ENCODE measurements around the gene EZH1. TPM values are rescaled to one million over a fixed set of nuclear protein-coding genes. Genes with fewer than 3 reads are reported as not detected.

EZH1 gene
- total RNA-seq = 20.4 TPM
- 10 to 100 TPM; 15.6 to 21.8 (median 18.0) TPM for polyA plus RNA-seq (ENCODE audit: insufficient read depth in 1 of 8, insufficient read length in 8 of 8, low replicate concordance in 1 of 8)
- long read RNA-seq, donor 1 = 0 reads
- long read RNA-seq, donor 2 = 0 reads
- long read RNA-seq, donor 3, partial matches to known transcripts = 0 of 2 reads
- long read RNA-seq, donor 3, other reads (novel, unspliced or antisense) = 0 of 2 reads
- long read RNA-seq, donor 4 = 0 reads
- long read RNA-seq, donor 5, partial matches to known transcripts = 0 of 1 reads
- long read RNA-seq, donor 5, other reads (novel, unspliced or antisense) = 0 of 1 reads
- long read RNA-seq, donor 6, partial matches to known transcripts = 215 of 227 reads
- long read RNA-seq, donor 6, other reads (novel, unspliced or antisense) = 10 of 227 reads
- long read RNA-seq, donor 7 = 0 reads
- long read RNA-seq, donor 8, partial matches to known transcripts = 0 of 1 reads
- long read RNA-seq, donor 8, other reads (novel, unspliced or antisense) = 0 of 1 reads
- long read RNA-seq, donor 9, partial matches to known transcripts = 0 of 1 reads
- long read RNA-seq, donor 9, other reads (novel, unspliced or antisense) = 0 of 1 reads
- long read RNA-seq, donor 10 = 0 reads
- long read RNA-seq, donor 11, full-length matches to known transcripts = 2 of 2 reads
- long read RNA-seq, donor 11, partial matches to known transcripts = 0 of 2 reads
- long read RNA-seq, donor 11, other reads (novel, unspliced or antisense) = 0 of 2 reads

DNA sequence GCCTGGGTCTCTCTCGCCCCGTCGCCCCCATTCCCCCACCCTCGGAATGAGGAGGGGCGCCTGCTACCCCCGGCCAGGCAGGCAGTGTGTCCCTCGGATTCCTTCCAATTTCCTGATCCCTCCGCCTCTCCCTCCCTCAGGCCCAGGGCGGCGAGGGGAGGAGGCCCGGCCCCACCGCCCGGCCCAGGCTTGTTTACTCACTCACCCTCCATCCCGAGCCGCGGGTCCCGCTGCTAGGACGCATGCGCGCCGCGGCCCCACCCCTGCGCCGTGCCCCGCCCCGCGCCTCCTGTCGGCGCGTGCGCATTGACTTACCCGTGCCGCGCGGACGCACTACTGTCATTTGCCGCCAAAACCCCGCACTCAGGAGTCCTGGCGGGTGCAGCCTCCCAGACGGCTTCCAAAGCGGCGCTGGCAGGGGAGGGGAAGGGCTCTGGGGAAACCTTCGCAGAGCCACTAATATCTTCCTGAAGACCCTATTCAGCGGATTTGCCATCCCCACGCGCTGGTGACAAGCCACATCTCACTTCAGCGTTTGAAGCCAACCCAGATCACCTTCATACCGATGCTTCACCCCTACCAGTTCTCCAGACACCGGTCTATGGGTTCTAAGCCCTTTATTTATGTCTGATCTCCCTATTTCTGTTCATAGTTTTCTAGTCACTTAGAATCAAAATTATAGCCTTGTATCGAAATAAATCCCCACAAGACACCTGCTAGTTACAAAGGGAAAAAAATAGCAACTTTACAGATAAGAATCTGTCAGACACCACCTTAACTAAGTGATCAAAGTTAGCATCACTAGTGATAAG is at the start of gene EZH1:
Gene EZH1 (minus strand): TSS at position 235 of the 812 bp plus-strand sequence. CDS start 16,099 bp downstream, outside the sequence.
- H3K27me3 ChIP-seq (ENCODE audit: control insufficient read depth, insufficient read depth, low read length) = peaks cover 12% of the 10 kb centered on the region
- WGBS (ENCODE audit: insufficient coverage) = 1% methylated on average over 35 of the region's 50 CpGs
- H3K36me3 ChIP-seq (ENCODE audit: control insufficient read depth, insufficient read depth, low read length) = no peaks in the 10 kb centered on the region
- H3K4me1 ChIP-seq (ENCODE audit: control insufficient read depth, insufficient read depth, low read length) = peaks cover 20% of the 10 kb centered on the region
- peak within 1 kb of the TSS; percentile 87 for H3K4me3 ChIP-seq (ENCODE audit: low read length)
- DNase-seq = peak; percentile 95
- H3K9me3 ChIP-seq (replicated peaks; ENCODE audit: control insufficient read depth, low read depth, low read length) = peaks cover 2% of the 10 kb centered on the region
- peak within 1 kb of the TSS; percentile 92 for H3K27ac ChIP-seq (ENCODE audit: low read length)

GRCh38 chr17:42792545-42792944 is 47.7 kb upstream of the EZH1 start:
- DNase-seq = no peak
- peaks cover 8% of the 10 kb centered on the region for H3K4me1 ChIP-seq (ENCODE audit: control insufficient read depth, insufficient read depth, low read length)
- peaks cover 16% of the 10 kb centered on the region for H3K27me3 ChIP-seq (ENCODE audit: control insufficient read depth, insufficient read depth, low read length)
- WGBS (ENCODE audit: insufficient coverage) = 86% methylated on average over 1 of the region's 5 CpGs
- no peak overlapping the region for H3K4me3 ChIP-seq (ENCODE audit: low read length)
- H3K9me3 ChIP-seq (replicated peaks; ENCODE audit: control insufficient read depth, low read depth, low read length) = no peaks in the 10 kb centered on the region
- no peak overlapping the region for H3K27ac ChIP-seq (ENCODE audit: low read length)
- H3K36me3 ChIP-seq (ENCODE audit: control insufficient read depth, insufficient read depth, low read length) = peaks cover 25% of the 10 kb centered on the region

DNA sequence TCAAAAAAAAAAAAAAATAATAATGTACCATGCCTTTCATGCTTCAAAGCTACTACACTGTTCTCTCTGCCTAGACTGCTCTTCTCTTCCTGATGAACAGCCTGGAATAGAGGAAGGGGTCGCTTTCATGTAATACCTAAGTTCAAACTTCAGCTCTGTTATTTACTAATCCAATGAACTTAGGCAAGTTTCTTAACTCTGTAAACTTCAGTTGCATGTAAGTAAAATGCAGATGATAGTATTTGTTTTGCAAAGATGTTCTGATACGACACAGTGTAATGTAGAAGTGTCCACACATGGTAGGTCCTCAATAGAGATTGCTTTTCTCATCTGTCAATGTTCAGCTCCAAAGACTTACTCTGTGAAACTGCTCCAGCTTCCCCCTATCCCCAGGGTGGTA is 47.1 kb upstream of the EZH1 start:
- no peak for DNase-seq
- peaks cover 2% of the 10 kb centered on the region for H3K4me1 ChIP-seq (ENCODE audit: control insufficient read depth, insufficient read depth, low read length)
- no CpG with 5 or more reads among the region's 2 CpGs for WGBS (ENCODE audit: insufficient coverage)
- H3K4me3 ChIP-seq (ENCODE audit: low read length) = no peak overlapping the region
- H3K36me3 ChIP-seq (ENCODE audit: control insufficient read depth, insufficient read depth, low read length) = peaks cover 19% of the 10 kb centered on the region
- H3K27ac ChIP-seq (ENCODE audit: low read length) = no peak overlapping the region
- no peaks in the 10 kb centered on the region for H3K9me3 ChIP-seq (replicated peaks; ENCODE audit: control insufficient read depth, low read depth, low read length)
- peaks cover 22% of the 10 kb centered on the region for H3K27me3 ChIP-seq (ENCODE audit: control insufficient read depth, insufficient read depth, low read length)

GRCh38 chr17:42787266-42787665 is 42.4 kb upstream of the EZH1 start:
- no peaks in the 10 kb centered on the region for H3K36me3 ChIP-seq (ENCODE audit: control insufficient read depth, insufficient read depth, low read length)
- no peaks in the 10 kb centered on the region for H3K9me3 ChIP-seq (replicated peaks; ENCODE audit: control insufficient read depth, low read depth, low read length)
- no peak for DNase-seq
- peaks cover 3% of the 10 kb centered on the region for H3K4me1 ChIP-seq (ENCODE audit: control insufficient read depth, insufficient read depth, low read length)
- peaks cover 68% of the 10 kb centered on the region for H3K27me3 ChIP-seq (ENCODE audit: control insufficient read depth, insufficient read depth, low read length)
- WGBS (ENCODE audit: insufficient coverage) = 87% methylated on average over 11 of the region's 11 CpGs
- no peak overlapping the region for H3K4me3 ChIP-seq (ENCODE audit: low read length)
- H3K27ac ChIP-seq (ENCODE audit: low read length) = no peak overlapping the region

GRCh38 chr17:42784811-42785592 is 40.2 kb upstream of the EZH1 start:
- Histone ChIP-seq H3K36me3 (ENCODE audit: control insufficient read depth, insufficient read depth, low read length) (no peaks in the 10 kb centered on the region), H3K4me3 (ENCODE audit: low read length) (no peak overlapping the region), H3K4me1 (ENCODE audit: control insufficient read depth, insufficient read depth, low read length) (peaks cover 13% of the 10 kb centered on the region), H3K27ac (ENCODE audit: low read length) (no peak overlapping the region), H3K27me3 (ENCODE audit: control insufficient read depth, insufficient read depth, low read length) (peaks cover 84% of the 10 kb centered on the region), H3K9me3 (replicated peaks; ENCODE audit: control insufficient read depth, low read depth, low read length) (no peaks in the 10 kb centered on the region)
- DNase-seq = no peak
- WGBS (ENCODE audit: insufficient coverage) = 13% methylated on average over 45 of the region's 52 CpGs

- Histone ChIP-seq H3K27ac (ENCODE audit: low read length) (no peak overlapping the region), H3K4me1 (ENCODE audit: control insufficient read depth, insufficient read depth, low read length) (peaks cover 15% of the 10 kb centered on the region), H3K27me3 (ENCODE audit: control insufficient read depth, insufficient read depth, low read length) (peaks cover 90% of the 10 kb centered on the region), H3K36me3 (ENCODE audit: control insufficient read depth, insufficient read depth, low read length) (peaks cover 1% of the 10 kb centered on the region), H3K4me3 (ENCODE audit: low read length) (no peak overlapping the region), H3K9me3 (replicated peaks; ENCODE audit: control insufficient read depth, low read depth, low read length) (no peaks in the 10 kb centered on the region)
- 21% methylated on average over 16 of the region's 25 CpGs for WGBS (ENCODE audit: insufficient coverage)
- DNase-seq = no peak
These were observed 39.6 kb upstream of the EZH1 start for GRCh38 chr17:42784409-42784808.

DNA sequence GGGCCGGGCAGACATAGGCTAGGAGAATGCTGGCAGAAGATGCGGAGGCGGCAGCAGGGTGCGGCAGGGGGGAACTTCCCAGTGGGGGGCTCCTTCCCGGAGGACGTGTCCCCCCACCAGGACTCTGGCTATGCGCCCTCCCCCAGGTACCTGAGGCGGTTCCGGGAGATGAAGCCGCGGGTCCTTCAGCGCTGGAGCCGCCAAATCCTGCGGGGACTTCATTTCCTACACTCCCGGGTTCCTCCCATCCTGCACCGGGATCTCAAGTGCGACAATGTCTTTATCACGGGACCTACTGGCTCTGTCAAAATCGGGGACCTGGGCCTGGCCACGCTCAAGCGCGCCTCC is 38.9 kb upstream of the EZH1 start:
- Histone ChIP-seq H3K4me1 (ENCODE audit: control insufficient read depth, insufficient read depth, low read length) (peaks cover 15% of the 10 kb centered on the region), H3K4me3 (ENCODE audit: low read length) (no peak overlapping the region), H3K27ac (ENCODE audit: low read length) (no peak overlapping the region), H3K36me3 (ENCODE audit: control insufficient read depth, insufficient read depth, low read length) (peaks cover 8% of the 10 kb centered on the region), H3K9me3 (replicated peaks; ENCODE audit: control insufficient read depth, low read depth, low read length) (no peaks in the 10 kb centered on the region), H3K27me3 (ENCODE audit: control insufficient read depth, insufficient read depth, low read length) (peaks cover 92% of the 10 kb centered on the region)
- DNase-seq = no peak
- 14% methylated on average over 21 of the region's 22 CpGs for WGBS (ENCODE audit: insufficient coverage)

GRCh38 chr17:42783062-42783790 is 38.4 kb upstream of the EZH1 start:
- peaks cover 87% of the 10 kb centered on the region for H3K27me3 ChIP-seq (ENCODE audit: control insufficient read depth, insufficient read depth, low read length)
- DNase-seq = no peak

More at GRCh38 chr17:42783062-42783790, 38.4 kb upstream of the EZH1 start:
- no peak overlapping the region for H3K4me3 ChIP-seq (ENCODE audit: low read length)
- no peaks in the 10 kb centered on the region for H3K9me3 ChIP-seq (replicated peaks; ENCODE audit: control insufficient read depth, low read depth, low read length)
- no peak overlapping the region for H3K27ac ChIP-seq (ENCODE audit: low read length)
- H3K4me1 ChIP-seq (ENCODE audit: control insufficient read depth, insufficient read depth, low read length) = peaks cover 15% of the 10 kb centered on the region
- peaks cover 13% of the 10 kb centered on the region for H3K36me3 ChIP-seq (ENCODE audit: control insufficient read depth, insufficient read depth, low read length)
- 24% methylated on average over 9 of the region's 9 CpGs for WGBS (ENCODE audit: insufficient coverage)
